ENCODE measurements around the gene USP25.
A peak's percentile ranks its signal among the peaks of the same experiment; 100 is the strongest.
"Not testable (repeated sequence)": the region's sequence is repeated elsewhere in the genome, so short reads cannot be mapped to it uniquely, and the experiment has no call there.

The USP25 gene

DNA sequence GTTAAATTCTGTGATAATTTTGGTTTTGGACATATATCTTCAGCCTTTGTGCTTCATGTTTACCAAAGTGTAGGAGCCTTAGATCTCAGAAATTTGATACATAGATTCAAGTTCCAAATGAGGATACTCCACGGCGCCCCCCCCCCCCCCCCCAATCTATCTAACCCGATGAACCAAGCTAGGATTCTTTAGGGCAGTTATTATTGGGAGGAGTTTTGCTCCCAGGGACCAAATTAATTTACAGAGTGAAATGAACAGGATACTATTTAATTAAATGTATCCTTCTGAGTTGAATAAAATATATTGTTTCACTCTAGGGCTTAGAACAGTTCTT lies 3.2 kb downstream of the USP25 start:
- DNase-seq = no peak

DNA sequence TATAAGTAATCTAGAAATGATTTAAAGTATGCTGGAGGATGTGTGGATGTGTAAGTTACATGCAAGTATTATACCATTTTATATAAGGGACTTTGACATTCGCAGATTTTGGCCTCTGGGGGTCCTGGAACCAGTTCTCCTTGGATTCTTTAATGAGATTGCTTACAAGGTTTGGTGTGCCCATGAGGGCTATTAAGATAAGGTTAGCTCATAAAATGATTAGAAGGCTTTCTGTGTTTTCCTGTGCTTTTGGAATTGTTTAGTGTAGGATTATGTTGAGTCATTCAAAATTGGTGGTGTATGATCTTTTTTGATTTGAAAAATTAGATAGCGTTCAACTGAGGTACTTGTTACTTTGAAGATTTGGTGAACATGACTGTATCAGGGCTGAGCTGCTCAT lies 5.6 kb downstream of the USP25 start:
- no peak for DNase-seq

DNA sequence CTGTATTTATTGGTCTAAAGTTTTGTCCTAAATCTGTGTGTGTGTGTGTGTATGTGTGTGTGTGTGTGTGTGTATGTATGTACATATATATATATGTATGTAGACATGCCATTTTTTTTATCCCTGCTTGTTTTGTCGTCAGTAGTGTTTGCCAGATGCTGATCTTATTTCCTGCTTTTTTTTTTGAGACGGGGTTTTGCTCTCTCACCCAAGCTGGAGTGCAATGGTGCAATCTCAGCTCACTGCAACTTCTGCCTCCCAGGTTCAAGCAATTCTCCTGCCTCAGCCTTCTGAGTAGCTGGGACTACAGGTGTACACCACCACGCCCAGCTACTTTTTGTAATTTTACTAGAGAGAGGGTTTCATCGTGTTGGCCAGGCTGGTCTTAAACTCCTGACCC lies 6.1 kb downstream of the USP25 start:
- peak in 2 of 3 donors; percentile 39 to 44 for DNase-seq

DNA sequence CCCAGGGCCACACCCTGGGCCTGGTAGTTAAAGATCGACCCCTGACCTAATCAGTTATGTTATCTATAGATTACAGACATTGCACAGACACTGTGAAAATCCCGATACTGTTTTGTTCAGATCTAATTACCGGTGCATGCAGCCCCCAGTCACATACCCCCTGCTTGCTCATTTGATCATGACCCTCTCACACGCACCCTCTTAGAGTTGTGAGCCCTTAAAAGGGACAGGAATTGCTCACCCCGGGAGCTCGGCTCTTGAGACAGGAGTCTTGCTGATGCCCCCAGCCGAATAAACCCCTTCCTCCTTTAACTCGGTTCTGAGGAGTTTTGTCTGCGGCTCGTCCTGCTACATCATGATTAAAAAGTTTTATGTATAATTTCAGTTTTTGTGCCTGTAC lies 9.0 kb downstream of the USP25 start:
- DNase-seq = not testable (repeated sequence)

DNA sequence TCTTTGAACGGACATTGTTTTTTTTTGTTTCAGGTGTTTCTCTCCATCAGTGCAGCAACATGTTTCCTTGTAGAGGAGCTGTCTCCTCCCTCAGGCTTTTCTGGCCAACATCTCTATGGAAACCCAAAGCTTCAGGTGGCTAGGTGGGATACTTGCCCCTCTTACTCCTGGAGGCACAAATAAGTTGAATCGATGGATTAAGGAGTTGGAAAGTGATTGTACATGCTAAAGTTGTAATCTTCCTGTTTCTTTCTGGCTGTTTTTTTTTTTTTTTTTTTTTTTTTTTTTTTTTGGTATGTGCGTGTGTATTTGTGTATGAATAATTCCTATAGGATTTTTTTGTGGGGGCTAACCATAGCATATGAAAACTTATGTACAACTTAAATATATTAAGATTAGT lies 10.6 kb downstream of the USP25 start:
- DNase-seq = no peak

DNA sequence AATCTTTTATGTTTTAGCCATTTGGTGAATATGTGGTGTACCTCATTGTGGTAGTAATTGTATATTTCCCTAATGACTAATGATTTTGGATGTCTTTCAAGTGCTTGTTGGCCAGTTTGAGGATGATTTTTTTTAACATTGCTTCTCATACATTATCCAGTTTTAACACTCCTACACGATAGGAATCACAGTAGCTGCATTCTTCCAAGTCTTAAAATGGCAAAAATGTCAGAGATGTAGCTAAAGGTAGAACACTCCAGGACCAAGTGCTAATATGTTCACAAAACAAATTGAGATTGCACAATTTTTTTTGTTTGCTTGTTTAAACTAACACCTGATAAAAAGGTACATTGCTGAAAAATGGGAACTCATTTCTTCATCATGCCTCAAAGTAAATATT lies 11.7 kb downstream of the USP25 start:
- DNase-seq = no peak

DNA sequence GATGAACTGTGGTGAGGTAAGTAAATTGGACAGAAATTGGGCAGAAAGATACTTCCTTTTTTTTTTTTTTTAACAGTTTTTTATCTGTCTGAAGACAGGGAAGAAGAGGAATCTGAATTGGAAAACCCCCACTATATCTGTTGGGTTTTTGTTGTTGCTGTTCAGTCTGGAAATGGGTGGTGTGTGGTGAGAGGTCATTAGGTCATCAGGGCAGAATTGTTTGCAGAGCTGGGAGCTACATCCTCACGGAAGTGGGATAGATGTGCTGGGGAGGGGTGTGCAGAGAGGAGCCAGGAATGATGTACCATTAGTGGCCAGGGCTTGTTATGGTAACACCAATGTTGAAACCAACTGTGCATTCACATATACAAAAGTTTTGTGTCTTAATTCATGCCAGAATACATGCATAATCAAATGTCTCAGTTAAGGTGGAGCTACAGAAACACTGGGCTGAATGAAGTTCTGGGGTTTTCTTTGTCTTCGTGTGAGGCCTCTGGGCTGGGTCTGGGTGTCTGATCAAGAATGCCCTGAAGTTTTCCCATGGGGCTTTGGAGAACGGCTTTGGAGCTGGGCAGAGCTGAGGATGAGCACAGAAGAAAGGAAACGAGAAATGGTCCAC lies 12.4 kb downstream of the USP25 start:
- peak; percentile 65 to 79 (median 70) for DNase-seq

DNA sequence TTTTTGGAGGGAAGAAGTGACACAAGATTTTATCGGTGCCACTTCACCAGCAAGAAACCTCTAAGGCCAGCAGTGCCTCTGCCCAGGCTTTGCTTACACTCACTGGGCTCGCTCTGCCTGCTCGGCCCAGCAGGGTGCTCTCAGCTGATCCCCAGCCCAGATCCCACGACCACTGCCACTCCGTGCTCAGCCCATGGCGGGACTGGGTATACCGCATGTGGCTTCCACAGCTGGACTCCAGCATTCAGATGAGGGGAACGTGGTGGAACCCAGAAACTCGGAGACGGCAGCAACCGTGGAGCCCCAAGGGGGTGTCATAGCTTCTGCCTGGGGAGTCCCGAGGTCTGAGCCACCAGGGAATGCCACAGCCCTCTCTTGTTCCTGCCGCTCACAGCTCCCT lies 12.9 kb downstream of the USP25 start:
- DNase-seq = no peak

DNA sequence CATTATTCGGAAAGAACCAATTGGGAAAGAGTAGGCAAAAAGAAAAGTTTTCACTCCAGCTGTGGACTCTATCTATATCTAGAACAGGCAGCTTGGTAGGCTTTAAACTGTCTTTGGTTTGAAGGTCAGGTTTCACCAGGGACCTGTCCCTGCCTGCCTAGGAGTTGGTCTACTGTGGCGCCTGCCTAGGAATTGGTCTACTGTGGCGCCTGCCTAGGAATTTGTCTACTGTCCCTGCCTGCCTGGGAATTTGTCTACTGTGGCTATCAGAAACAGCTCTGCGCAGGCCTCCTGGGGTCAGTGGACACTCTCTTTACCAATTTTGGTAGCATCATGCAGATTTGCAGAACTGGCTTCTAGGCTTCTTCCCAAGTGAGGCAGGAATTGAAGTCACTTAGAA lies 13.8 kb downstream of the USP25 start:
- DNase-seq = no peak

DNA sequence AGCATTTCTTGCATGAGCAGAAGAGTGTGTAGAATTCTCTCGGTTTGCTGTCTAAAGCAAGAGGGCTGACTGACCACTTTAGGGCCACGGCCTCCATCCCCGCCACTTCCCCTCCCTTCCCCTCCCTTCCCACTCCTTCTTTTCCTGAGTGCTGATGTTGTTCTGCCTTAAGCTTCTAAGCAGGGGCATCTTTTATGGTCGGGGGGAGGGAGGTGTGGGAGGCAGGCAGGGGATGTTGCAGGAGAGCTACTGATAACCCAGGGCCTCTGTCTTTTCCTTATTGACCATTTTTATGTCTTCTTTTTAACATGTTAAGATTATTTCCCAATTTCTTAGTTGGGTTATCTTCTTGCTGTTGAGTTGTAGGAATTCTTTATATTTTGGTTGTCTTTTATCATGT lies 15.1 kb downstream of the USP25 start:
- DNase-seq = no peak

DNA sequence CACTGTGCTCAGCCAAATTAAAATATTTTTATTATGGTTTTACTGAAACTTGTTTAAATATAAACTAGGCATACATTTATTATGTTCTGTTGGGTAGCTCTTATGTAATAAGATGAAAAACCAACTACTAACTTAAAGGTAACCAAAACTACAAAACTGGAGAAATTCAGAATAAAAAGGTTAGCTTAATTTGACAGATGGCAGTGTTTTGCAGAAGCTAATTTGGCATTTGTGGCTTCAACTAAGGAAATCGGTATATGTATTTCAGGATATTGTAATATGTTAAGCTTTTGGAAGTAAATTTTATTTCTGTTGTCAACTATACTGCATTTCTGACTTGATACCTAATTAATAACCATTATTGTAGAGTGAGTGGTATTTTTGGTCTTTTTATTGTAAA lies 18.8 kb downstream of the USP25 start:
- no peak for DNase-seq

DNA sequence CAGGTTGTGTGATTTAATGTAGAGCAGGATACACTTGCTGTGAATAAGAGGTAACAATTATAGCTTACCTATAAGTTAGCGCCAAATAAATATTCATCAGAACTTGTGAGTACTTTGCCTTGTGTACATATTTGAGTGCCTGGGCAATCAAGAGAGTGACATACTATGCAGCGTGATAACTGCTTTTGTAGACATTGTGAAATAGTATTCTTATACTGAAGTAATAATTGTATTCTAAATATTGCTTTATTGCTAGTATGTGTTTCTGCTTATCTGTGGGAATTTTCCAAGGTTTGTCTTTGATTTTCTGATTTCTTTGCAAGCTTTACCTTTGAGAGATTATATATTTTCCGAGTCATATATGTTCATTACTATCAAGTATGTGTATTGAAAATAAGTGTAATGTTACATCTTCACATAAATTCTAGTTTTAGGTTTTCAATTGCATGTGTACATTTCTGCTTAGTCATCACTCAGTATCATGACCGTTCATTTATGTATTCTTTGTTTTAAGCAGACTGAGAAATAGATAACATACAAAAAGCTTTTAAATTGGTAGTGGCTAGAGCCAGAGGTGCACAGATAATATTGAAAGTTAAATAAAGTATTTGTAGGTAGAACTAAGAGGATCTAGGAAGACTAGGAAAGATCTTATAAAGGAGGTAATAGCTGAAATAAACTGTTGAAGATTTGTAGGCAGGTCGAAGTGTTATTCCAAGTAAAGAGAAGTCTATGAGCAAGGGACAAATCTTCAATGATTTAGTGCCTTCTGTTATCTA lies 19.5 kb downstream of the USP25 start:
- DNase-seq = no peak

DNA sequence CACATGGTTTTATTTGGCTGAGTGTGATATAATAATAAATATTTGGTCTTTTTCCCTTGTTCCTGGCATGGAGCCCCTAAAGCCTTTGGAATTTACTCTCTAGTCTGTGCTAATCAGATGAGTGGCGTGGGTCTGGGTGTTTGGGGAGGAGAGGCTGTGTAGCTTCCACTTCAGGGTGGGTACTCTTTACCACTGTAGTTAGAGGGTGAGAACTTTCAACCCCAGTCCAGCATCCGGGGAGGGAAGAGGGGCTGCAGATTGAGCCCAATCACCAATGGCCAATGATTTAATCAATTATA lies 20.0 kb downstream of the USP25 start:
- DNase-seq = no peak

DNA sequence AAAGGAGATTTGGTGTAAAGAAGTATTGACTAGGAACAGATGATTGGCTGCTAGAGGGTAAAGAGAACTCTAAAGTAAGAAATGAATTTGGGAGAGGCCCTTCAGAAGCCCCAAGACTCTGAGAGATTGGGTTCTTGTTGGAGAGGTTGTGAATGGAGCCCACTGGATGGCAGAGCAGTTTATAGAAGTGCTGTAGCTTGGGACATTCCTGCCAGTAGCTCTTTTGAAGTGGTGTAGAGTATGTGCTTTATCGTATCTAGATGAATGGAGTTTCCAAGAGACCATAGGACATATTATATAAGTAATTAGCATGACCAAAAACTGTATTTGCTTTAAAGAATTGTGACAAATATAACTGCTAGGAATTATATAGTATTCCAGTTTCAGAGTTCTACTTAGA lies 21.3 kb downstream of the USP25 start:
- DNase-seq = no peak

DNA sequence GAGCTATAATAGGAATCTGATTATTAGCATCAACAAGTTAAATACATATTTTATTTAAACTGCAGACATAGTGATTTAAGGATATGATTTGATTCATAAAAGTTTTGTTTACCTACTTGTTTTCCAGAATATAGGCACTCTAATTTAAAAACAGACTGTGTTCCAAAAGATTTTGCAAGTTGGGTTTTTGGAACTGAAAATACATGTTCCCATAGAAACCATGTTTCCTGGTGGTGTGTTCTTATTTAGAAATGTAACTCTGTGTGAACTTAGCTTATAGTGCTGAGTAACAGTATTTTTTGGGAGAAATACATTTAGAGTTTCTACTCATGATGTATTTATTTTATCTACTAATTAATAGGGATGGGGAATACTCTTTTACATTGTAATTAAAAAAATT lies 21.8 kb downstream of the USP25 start:
- no peak for DNase-seq

DNA sequence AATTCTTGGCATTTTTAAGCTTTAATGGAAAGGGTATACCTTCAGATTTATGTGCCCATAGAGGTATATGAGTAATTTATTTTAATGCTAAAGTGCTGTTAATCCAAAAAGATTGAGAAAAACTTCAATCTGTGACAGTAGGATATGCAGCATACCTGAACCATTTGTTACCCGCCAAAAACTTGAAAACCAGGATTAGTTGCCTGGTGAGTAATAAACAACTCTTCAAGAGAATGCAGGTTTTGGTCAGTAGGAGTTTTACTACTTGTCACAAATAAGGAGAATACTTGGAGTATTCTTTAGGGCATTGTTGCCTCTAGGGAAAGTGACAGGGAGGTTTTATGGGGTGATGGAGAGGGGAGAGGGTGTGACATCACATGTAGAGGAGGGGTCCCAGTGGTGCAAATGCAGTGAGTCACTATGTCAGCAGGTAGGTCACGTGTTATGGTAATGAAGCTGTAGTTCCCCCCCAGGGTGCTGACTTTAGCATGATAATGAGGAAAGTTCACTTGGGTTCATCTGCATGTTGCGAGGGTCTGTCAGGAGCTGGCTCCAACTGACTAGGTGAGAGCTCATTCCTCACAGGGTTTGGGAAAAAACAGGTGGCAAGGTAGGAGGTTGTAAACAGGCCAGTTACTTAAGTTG lies 23.1 kb downstream of the USP25 start:
- no peak for DNase-seq

DNA sequence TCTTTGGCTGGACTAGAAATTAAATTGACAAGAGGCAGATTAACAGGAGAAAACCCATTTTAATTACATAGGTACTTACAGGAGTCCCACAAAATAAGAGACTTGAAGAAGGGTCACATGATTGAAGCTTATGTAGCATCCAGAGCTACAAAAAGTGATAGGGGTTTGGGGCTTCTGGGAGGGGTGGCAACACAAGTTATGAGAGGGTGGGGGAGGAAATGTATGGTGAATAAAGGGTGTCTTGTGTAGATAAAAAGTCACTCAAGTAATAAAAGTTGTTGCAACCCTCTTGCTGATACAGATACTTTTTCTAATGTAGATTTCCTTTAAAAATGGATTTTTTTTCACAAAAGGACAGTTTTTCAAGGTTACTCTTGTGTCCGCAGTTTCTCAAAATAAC lies 24.0 kb downstream of the USP25 start:
- no peak for DNase-seq

DNA sequence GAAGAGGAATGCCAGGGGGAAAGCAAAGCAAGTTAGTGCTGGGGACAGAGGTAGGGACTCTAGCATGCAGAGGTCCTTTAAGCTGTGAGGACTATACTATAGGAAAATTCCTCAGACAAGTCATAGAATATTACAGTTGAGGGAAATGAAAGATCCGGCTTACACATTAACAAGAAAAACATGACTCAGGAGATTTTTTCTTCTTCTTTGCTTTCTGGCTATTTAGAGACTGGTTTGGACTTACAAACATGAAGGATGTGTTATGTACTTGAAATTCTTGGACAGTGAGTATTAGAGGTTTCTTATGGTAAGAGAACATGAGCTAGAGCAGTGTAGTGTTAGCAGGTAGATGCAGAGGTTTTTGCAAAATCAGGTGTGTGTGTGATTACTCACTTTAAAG lies 24.9 kb downstream of the USP25 start:
- DNase-seq = peak in 2 of 3 donors; percentile 35 to 42

DNA sequence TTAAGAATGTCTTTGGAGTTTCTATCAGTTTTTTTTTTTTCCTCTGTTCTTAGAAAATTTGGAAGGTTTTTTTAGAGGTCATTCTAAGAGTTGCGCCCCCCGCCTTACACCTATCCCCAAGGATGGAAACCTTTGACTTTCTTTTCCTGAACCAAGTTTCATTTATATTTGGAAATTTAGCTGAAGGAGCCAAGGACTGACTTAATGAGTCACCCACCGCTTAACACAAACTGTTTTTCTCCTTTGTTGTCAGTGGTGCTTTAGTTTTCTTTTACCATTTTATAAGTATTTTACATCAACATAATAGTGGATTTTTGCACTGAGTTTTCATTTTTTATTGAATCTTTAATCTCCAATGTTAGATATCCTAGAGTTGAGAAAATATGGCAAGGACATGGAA lies 25.3 kb downstream of the USP25 start:
- DNase-seq = no peak

DNA sequence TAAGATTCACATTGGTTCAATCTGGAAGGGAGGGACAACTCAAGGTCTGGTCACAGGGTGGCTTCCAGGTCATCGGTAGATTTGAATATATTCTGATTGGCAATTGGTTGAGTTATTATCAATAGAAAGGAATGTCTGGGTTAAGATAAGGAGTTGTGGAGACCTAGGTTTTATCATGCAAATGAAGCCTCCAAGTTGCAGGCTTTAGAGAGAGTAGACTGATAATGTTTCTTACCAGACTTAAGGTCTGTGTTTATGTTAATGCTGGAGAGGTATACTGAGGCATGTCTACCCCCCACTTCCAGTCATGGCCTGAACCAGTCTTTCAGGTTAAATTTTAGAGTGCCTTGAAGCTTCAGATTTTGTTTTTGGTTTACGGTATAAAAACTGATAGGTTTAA lies 29.7 kb downstream of the USP25 start:
- DNase-seq = no peak

DNA sequence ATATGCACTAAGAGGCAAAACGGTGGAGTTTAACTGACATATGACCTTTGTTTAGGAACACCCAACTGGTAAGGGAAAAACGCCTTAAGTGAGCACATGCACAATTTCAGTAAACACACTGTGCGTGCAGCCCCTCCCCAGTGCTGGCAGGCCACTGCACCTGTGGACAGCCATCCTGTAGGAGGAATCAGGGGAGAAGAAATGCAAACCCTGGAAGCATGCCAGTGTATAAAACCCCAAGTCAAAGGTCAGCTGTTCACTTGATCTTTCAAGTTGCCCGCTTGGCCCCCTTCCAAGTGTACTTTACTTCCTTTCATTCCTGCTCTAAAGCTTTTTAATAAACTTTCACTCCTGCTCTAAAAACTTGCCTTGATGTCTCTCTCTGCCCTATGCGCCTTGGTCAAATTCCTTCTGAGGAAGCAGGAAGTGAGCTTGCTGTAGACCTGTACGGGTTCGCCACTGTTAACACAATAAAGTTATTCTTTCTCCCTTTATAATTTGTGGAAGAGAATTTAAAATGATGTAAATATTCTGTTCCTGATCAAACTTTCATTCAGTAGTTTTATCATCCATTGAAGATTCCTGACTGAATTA lies 31.8 kb downstream of the USP25 start:
- DNase-seq = no peak

DNA sequence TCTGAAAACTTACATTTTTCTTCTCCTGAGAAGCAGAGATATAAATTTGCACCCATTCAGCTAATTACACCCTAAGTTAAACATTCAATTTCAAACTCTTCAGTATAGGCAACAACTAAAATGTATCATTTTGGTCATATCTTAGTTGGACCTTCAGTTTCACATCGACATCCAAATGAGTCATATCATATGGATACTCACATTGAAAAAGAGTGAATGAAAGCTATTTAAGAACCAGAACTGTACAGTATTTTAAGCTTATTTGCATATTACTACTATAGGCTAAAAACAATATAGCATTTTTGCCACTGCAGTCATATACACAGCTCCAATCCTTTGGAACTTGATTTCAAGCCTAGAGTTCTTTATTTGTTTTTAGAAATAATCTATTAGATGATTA lies 33.6 kb downstream of the USP25 start:
- DNase-seq = no peak

DNA sequence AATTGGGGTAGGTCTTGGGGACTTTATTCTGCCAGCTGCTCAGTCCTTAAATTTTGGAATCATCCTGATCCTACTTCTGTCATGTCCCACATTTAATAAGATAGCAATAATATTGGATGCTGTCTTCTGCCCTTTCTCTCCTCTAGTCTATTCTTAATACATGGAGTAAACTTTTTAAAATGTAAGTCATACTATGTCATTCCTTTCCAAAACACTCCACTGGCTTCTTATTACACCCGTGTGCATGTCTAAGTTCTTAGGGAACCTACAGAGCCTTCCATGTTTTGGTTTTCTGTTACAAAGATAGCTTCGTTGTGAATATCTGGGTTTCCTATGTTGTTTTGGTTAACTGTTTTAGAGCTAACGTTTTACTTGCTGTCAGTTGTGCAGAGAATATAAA lies 35.1 kb downstream of the USP25 start:
- DNase-seq = no peak

DNA sequence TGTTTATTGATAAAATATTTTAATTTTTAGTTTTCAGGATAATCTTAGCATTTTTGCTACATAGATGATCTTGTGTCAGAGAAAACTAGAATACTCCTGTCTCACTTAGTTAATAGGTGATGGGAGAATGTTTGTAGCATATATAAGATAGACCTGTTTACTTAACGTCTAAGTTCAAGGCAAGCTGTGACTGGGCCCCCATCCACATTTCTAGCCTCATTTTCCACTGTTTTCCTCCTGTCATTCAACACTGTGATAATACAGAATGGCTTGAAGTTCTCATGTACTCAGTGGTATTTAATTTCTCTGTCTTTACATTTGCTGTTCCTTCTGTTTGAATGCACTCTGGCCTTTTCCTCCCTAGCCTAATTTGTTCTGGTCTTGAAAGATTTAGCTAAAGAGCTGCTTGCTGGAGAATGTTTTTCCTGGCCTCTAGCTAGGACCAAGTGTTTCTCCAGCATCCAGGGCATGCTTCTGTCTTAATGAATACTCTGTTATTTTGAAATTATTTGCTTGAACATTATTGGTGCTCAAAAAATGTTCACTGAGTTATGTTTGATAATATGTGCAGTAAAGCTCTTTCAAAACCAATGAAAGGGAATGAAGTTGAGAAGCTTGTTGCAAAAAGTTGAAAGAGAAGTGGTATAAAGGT lies 37.3 kb downstream of the USP25 start:
- no peak for DNase-seq

Measured in suppressor macrophage treated with lipopolysaccharide for 1 hour (primary cell).